GM19099 (cell line): Measurements from ENCODE around the gene BMERB1.
"Not testable (repeated sequence)": the region's sequence is repeated elsewhere in the genome, so short reads cannot be mapped to it uniquely, and the experiment has no call there.

Source experiments
- POLR2A ChIP-seq: IDR thresholded peaks from 3 replicates; pipeline ENCODE4 v1.6.1; 2011; ENCODE audit warnings: low read depth; ENCODE audit not compliant: insufficient read length; ENCODE audit errors: extremely low read depth

The BMERB1 gene

GRCh38 chr16:15434425-15435215 is at the start of gene BMERB1:
TSS of gene BMERB1 (plus strand) at chr16:15434588. CDS start at chr16:15434654, 66 bp downstream.
- TF ChIP-seq POLR2A = no peak

GRCh38 chr16:15395631-15396508 is 38.5 kb upstream of the BMERB1 start, which contains the start of gene MPV17L:
TSS of gene MPV17L (plus strand) at chr16:15395754. CDS start at chr16:15395898, 144 bp downstream.
- TF ChIP-seq POLR2A = not testable (repeated sequence)

GRCh38 chr16:15396948-15397594 is 37.3 kb upstream of the BMERB1 start:
- TF ChIP-seq POLR2A = no peak

- TF ChIP-seq POLR2A = no peak
Measured at GRCh38 chr16:15398618-15399316, 35.6 kb upstream of the BMERB1 start.

GRCh38 chr16:15399317-15399716 is 35.1 kb upstream of the BMERB1 start:
- TF ChIP-seq POLR2A = no peak

- no peak for TF ChIP-seq POLR2A
Measured at GRCh38 chr16:15401972-15402371, 32.4 kb upstream of the BMERB1 start.

GRCh38 chr16:15403392-15403995 is 30.9 kb upstream of the BMERB1 start:
- TF ChIP-seq POLR2A = no peak

- no peak for TF ChIP-seq POLR2A
Measured at GRCh38 chr16:15404792-15405191, 29.6 kb upstream of the BMERB1 start.

GRCh38 chr16:15415511-15415985 is 18.8 kb upstream of the BMERB1 start:
- no peak for TF ChIP-seq POLR2A

- TF ChIP-seq POLR2A = no peak
Measured at GRCh38 chr16:15417197-15417596, 17.2 kb upstream of the BMERB1 start.

GRCh38 chr16:15418206-15418605 is 16.2 kb upstream of the BMERB1 start:
- no peak for TF ChIP-seq POLR2A

GRCh38 chr16:15422222-15422621 is 12.2 kb upstream of the BMERB1 start:
- TF ChIP-seq POLR2A = no peak

GRCh38 chr16:15425861-15426260 is 8.5 kb upstream of the BMERB1 start:
- TF ChIP-seq POLR2A = no peak

- no peak for TF ChIP-seq POLR2A
Measured at GRCh38 chr16:15426796-15427195, 7.6 kb upstream of the BMERB1 start.
